ENCODE results near the gene RNF113B. TPM values are rescaled to one million over a fixed set of nuclear protein-coding genes. Genes with fewer than 3 reads are reported as not detected.

RNF113B gene
- total and polyA plus RNA-seq, 2 experiments from 2014 or later: 0.19 TPM; not detected in 1

DNA sequence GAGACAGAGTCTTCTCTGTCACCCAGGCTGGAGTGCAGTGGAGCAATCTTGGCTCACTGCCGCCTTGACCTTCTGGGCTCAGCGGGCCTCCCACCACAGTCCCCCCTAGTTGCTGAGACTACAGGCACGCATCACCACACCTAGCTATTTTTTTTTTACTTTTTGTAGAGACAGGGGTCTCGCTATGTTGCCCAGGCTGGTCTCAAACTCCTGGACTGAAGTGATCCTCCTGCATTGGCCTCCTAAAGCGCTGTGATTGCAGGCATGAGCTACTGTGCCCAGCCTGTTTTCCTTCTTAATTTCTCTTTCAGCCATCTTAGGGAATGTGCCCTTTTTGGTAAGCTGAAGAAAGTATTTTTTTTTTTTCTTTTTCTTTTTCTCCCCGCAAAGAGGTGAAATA is 42.6 kb upstream of the RNF113B start:
- no peak overlapping the region for H2AFZ ChIP-seq
- H3K4me2 ChIP-seq: no peak overlapping the region
- H3K4me3 Mint-ChIP-seq: no peak overlapping the region
- no peaks in the 10 kb centered on the region for H3K36me3 ChIP-seq (ENCODE audit: insufficient read depth)
- H3K36me3 Mint-ChIP-seq (ENCODE audit: low read depth): peaks cover 10% of the 10 kb centered on the region
- no peak overlapping the region for H3K27ac ChIP-seq (ENCODE audit: low read depth)
- DNase-seq (ENCODE audit: low spot score) (no peak), ATAC-seq (no peak)
- no peaks in the 10 kb centered on the region for H3K27me3 ChIP-seq (ENCODE audit: insufficient read depth)
- TF ChIP-seq EZH2phosphoT487 (IDR thresholded peaks at IDR 0.05; ENCODE audit: unreplicated experiment) (no peak), JUNB (IDR thresholded peaks at IDR 0.05; ENCODE audit: unreplicated experiment) (no peak), ZNF114 (CRISPR knock-in tag; IDR thresholded peaks at IDR 0.05) (no peak), POLR2AphosphoS5 (IDR thresholded peaks at IDR 0.05; ENCODE audit: low read depth) (no peak), CREB1 (CRISPR knock-in tag; IDR thresholded peaks at IDR 0.05; ENCODE audit: low read depth) (no peak), STAT1 (IDR thresholded peaks at IDR 0.05; ENCODE audit: unreplicated experiment) (no peak), ZNF331 (CRISPR knock-in tag; IDR thresholded peaks at IDR 0.05; ENCODE audit: low read depth) (no peak), EZH2 (IDR thresholded peaks at IDR 0.05; ENCODE audit: low read depth, unreplicated experiment) (no peak)
- TF ChIP-seq, protein P1, sequence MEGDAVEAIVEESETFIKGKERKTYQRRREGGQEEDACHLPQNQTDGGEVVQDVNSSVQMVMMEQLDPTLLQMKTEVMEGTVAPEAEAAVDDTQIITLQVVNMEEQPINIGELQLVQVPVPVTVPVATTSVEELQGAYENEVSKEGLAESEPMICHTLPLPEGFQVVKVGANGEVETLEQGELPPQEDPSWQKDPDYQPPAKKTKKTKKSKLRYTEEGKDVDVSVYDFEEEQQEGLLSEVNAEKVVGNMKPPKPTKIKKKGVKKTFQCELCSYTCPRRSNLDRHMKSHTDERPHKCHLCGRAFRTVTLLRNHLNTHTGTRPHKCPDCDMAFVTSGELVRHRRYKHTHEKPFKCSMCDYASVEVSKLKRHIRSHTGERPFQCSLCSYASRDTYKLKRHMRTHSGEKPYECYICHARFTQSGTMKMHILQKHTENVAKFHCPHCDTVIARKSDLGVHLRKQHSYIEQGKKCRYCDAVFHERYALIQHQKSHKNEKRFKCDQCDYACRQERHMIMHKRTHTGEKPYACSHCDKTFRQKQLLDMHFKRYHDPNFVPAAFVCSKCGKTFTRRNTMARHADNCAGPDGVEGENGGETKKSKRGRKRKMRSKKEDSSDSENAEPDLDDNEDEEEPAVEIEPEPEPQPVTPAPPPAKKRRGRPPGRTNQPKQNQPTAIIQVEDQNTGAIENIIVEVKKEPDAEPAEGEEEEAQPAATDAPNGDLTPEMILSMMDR (conservative IDR thresholded peaks at IDR 0.05; ENCODE audit: low read depth in 2 of 2): no peak
- TF ChIP-seq, protein P2, sequence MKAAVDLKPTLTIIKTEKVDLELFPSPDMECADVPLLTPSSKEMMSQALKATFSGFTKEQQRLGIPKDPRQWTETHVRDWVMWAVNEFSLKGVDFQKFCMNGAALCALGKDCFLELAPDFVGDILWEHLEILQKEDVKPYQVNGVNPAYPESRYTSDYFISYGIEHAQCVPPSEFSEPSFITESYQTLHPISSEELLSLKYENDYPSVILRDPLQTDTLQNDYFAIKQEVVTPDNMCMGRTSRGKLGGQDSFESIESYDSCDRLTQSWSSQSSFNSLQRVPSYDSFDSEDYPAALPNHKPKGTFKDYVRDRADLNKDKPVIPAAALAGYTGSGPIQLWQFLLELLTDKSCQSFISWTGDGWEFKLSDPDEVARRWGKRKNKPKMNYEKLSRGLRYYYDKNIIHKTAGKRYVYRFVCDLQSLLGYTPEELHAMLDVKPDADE (IDR thresholded peaks at IDR 0.05): no peak
- TF ChIP-seq, protein P3, sequence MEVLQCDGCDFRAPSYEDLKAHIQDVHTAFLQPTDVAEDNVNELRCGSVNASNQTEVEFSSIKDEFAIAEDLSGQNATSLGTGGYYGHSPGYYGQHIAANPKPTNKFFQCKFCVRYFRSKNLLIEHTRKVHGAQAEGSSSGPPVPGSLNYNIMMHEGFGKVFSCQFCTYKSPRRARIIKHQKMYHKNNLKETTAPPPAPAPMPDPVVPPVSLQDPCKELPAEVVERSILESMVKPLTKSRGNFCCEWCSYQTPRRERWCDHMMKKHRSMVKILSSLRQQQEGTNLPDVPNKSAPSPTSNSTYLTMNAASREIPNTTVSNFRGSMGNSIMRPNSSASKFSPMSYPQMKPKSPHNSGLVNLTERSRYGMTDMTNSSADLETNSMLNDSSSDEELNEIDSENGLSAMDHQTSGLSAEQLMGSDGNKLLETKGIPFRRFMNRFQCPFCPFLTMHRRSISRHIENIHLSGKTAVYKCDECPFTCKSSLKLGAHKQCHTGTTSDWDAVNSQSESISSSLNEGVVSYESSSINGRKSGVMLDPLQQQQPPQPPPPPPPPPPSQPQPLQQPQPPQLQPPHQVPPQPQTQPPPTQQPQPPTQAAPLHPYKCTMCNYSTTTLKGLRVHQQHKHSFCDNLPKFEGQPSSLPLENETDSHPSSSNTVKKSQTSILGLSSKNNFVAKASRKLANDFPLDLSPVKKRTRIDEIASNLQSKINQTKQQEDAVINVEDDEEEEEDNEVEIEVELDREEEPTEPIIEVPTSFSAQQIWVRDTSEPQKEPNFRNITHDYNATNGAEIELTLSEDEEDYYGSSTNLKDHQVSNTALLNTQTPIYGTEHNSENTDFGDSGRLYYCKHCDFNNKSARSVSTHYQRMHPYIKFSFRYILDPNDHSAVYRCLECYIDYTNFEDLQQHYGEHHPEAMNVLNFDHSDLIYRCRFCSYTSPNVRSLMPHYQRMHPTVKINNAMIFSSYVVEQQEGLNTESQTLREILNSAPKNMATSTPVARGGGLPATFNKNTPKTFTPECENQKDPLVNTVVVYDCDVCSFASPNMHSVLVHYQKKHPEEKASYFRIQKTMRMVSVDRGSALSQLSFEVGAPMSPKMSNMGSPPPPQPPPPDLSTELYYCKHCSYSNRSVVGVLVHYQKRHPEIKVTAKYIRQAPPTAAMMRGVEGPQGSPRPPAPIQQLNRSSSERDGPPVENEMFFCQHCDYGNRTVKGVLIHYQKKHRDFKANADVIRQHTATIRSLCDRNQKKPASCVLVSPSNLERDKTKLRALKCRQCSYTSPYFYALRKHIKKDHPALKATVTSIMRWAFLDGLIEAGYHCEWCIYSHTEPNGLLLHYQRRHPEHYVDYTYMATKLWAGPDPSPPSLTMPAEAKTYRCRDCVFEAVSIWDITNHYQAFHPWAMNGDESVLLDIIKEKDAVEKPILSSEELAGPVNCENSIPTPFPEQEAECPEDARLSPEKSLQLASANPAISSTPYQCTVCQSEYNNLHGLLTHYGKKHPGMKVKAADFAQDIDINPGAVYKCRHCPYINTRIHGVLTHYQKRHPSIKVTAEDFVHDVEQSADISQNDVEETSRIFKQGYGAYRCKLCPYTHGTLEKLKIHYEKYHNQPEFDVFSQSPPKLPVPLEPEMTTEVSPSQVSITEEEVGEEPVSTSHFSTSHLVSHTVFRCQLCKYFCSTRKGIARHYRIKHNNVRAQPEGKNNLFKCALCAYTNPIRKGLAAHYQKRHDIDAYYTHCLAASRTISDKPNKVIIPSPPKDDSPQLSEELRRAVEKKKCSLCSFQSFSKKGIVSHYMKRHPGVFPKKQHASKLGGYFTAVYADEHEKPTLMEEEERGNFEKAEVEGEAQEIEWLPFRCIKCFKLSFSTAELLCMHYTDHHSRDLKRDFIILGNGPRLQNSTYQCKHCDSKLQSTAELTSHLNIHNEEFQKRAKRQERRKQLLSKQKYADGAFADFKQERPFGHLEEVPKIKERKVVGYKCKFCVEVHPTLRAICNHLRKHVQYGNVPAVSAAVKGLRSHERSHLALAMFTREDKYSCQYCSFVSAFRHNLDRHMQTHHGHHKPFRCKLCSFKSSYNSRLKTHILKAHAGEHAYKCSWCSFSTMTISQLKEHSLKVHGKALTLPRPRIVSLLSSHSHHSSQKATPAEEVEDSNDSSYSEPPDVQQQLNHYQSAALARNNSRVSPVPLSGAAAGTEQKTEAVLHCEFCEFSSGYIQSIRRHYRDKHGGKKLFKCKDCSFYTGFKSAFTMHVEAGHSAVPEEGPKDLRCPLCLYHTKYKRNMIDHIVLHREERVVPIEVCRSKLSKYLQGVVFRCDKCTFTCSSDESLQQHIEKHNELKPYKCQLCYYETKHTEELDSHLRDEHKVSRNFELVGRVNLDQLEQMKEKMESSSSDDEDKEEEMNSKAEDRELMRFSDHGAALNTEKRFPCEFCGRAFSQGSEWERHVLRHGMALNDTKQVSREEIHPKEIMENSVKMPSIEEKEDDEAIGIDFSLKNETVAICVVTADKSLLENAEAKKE (CRISPR knock-in tag; IDR thresholded peaks at IDR 0.05): no peak
- no peak overlapping the region for H3K4me3 ChIP-seq
- H4K20me1 ChIP-seq (replicated peaks; ENCODE audit: insufficient read depth): peaks cover 6% of the 10 kb centered on the region
- H3F3A ChIP-seq (replicated peaks; ENCODE audit: low read depth): no peaks in the 10 kb centered on the region
- H3K27ac Mint-ChIP-seq: no peak overlapping the region
- peaks cover 30% of the 10 kb centered on the region for H3K4me1 Mint-ChIP-seq
- H3K9me2 ChIP-seq (ENCODE audit: insufficient read depth): no peaks in the 10 kb centered on the region
- H3K79me2 ChIP-seq (replicated peaks; ENCODE audit: insufficient read depth): peaks cover 82% of the 10 kb centered on the region
- H3K9me3 Mint-ChIP-seq: no peaks in the 10 kb centered on the region; the same call in 2 of the 3 replicates
- peaks cover 11% of the 10 kb centered on the region; the same call in 1 of the 2 replicates for H3K4me1 ChIP-seq (ENCODE audit: insufficient read depth)
- H3K27me3 Mint-ChIP-seq (ENCODE audit: insufficient read depth, low read depth, poor library complexity): peaks cover 8% of the 10 kb centered on the region
